Fibroblast of mammary gland (primary cell): ENCODE data around the gene C9orf152.

ENCODE experiments used
- DNase-seq: peaks from one replicate; pipeline ENCODE4 v3.0.0-alpha.2; 2010; ENCODE audit warnings: low read depth
- H3K4me3 ChIP-seq: 2 replicates; pipeline ENCODE4 v1.5.1; 2011; ENCODE audit warnings: low read depth, mild to moderate bottlenecking, low read length, moderate library complexity; ENCODE audit not compliant: control insufficient read depth
- TF ChIP-seq, protein P1 (sequence below): conservative IDR thresholded peaks from 2 replicates; pipeline ENCODE4 v1.5.1; 2011; ENCODE audit warnings: low read depth, low read length, inconsistent platforms; ENCODE audit not compliant: control insufficient read depth, insufficient read depth

The C9orf152 gene, protein sequence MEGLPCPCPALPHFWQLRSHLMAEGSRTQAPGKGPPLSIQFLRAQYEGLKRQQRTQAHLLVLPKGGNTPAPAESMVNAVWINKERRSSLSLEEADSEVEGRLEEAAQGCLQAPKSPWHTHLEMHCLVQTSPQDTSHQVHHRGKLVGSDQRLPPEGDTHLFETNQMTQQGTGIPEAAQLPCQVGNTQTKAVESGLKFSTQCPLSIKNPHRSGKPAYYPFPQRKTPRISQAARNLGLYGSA

DNA sequence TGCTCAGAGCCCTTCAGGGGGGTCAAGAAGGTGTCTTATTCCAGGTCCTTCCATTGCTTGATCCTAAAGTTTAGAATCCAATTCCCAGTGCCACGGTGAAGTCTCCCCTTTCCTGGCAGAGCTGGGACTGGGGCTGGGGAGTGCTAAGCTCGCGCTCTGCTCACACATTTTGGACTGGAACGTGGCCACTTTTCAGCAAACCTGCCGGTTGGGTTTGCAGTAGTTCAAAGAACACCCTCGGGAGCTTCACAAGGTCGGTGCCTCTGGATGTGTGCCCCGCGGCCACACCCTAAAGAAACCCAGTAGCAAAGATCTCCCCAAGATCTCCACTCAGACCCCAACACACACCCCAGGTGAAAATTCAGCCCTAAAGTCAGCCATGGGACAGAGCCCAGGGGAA, at the start of gene C9orf152:
TSS of gene C9orf152 (minus strand) at position 129 of the 400 bp plus-strand sequence. CDS start 580 bp downstream, outside the sequence.
- TF ChIP-seq, protein P1, sequence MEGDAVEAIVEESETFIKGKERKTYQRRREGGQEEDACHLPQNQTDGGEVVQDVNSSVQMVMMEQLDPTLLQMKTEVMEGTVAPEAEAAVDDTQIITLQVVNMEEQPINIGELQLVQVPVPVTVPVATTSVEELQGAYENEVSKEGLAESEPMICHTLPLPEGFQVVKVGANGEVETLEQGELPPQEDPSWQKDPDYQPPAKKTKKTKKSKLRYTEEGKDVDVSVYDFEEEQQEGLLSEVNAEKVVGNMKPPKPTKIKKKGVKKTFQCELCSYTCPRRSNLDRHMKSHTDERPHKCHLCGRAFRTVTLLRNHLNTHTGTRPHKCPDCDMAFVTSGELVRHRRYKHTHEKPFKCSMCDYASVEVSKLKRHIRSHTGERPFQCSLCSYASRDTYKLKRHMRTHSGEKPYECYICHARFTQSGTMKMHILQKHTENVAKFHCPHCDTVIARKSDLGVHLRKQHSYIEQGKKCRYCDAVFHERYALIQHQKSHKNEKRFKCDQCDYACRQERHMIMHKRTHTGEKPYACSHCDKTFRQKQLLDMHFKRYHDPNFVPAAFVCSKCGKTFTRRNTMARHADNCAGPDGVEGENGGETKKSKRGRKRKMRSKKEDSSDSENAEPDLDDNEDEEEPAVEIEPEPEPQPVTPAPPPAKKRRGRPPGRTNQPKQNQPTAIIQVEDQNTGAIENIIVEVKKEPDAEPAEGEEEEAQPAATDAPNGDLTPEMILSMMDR, result no peak
- no peak within 1 kb of the TSS for H3K4me3 ChIP-seq
- DNase-seq, result no peak

DNA sequence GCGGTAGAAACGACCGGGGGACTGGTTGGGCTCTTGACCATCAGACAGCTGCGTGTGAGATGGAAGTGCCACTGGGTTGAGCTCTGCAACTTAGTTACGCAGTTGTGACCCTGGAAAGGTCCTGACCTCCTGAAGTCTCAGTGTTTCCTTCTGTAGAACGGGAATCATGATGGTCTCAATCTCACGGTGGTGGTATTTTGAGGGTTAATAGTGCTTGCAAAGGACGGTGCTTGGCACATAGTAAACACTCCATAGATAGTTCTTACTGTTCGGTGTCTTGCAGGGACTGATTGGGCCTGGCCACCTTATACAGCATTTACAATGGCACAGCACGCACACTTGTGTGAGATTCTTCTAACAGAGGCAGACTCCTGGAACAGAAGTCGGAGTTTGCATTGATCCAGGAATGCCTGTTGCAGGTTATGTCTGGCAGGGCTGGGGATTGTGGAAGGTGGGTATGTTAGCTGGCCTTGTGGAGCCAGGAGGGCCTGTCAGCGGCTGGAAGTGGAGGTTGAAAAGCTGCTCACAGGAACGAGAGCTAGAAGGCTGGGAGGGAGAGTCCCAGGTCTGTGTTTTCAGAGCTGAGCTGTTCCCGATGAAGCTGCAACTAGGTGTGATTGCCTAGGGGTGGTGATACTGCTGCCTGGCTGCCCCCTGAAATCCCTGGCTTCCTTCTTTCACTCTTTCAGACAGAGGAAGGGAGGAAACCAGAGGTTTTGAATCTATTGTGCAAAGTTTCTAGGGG, 49.3 kb upstream of the C9orf152 start:
- peak overlapping the region; percentile 86 for H3K4me3 ChIP-seq
- no peak for DNase-seq
- TF ChIP-seq, protein P1, result no peak

DNA sequence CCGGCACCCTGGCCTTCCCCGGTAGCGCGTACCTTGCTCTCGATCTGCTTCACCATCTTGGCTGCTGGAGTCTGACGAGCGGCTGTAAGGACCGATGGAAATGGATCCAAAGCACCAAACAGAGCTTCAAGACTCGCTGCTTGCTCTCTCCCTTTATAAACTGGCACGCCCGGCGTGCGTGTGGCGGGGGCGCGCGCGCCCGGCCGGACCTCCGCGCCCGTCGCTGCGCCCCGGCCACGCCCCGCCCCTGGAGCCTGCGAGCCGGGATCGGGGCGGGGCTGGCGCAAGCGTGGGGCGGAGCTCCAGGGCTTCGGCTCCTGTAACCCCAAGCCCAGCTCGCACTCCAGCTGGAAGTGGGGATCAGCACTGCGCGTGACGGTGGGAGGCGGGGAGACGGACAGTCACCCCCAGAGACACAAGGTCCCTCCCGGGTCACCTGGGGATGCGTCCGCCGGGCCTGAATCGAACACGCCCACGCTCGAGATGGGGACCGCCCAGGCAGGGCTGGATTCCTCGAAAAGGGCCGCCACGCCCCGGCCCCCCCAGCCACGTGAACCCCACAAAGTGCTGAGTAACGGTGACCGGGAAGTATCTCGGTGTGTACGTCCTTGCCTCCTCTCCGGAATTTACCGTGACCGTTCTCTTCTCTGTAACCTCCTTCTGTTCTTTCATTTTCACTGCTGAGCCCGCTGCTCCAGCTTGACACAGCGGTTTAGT, 48.6 kb upstream of the C9orf152 start, which contains the start of gene TXN:
TSS of gene TXN (minus strand) at position 128 of the 717 bp plus-strand sequence. CDS start at position 56, 72 bp downstream.
- peak within 1 kb of the TSS; percentile 86 for H3K4me3 ChIP-seq
- peak; percentile 83 for DNase-seq
- TF ChIP-seq, protein P1, result no peak

DNA sequence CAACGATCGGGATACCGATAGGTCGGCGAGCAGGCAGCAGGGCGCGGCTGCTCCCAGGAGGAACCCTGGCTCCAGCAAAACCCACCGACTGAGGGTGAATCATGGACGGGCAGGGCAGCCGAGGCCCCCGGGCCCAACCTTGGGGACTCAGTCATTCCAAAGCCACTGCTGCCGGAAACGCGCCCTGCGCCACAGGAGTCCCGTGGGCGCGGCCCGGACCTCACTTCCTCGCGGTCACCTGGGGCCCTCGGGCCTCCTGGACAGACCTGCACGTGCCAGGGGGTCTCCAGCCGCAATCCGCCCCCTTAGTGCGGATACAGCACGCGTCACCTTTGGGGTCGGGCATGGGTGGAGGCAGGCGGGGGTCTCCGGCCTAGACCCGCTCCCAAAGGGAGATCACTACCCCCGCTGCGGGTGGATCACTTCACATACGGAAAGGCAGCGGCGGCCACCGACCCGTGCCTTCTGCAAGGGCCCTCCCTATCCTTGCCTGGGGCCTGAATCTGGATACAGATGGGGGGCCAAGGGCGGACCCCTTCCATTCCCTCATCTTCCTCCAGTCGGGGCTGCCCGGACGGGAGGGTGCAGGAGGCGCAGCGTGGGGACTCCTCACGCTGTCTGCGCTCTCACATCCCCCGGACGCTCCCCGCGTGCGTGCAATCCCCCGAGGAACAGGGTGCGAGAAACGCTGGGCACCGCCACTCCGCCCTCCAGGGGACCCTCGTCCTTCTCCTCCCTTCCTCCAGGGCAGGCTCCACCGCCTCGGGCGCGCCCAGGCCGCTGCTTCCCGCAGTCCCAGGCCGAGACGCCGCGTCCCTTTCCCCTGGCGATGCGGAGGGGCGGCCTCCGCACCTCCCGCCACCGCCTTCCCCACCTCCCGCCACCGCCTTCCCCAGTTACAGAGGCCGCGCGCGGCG, 47.8 kb upstream of the C9orf152 start:
- H3K4me3 ChIP-seq, result peak overlapping the region; percentile 86
- TF ChIP-seq, protein P1, result no peak
- no peak for DNase-seq

DNA sequence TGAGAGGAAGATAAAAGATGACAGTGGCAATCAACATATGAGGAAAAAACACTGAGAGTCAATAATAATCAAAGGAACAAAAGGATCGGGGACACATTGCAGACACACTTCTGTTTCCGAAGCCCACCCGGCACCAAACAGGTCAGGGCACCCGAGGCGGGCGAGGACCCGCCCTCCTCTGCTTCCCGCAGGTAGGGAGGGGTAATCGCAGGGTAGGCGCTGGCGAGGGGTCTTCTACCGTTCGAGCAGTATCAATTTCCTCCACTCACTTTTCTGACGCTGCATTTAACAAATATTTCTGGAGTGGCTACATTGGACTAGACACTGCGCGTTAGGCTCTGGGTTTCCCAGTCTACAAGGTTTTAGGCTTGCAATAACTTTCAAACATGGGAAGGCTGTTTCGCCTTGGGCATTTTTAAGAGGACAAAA, 47.1 kb upstream of the C9orf152 start:
- DNase-seq, result peak; percentile 46

More for the DNA sequence above, 47.1 kb upstream of the C9orf152 start:
- H3K4me3 ChIP-seq, result peak overlapping the region; percentile 86
- TF ChIP-seq, protein P1, result no peak
